Stomach (tissue), 9 donors: Measurements from ENCODE around the gene MANBA. TPM values are rescaled to one million over a fixed set of nuclear protein-coding genes. Genes with fewer than 3 reads are reported as not detected.
A peak's percentile ranks its signal among the peaks of the same experiment; 100 is the strongest.

ENCODE experiments used
- DNase-seq, 2 donors: peaks; one replicate each; pipeline versions ENCODE4 v3.0.0 to v3.0.0-alpha.2; 2013 to 2019
- H3K27ac ChIP-seq, 5 donors: fragments of 200-600 bp in 4 of 5; sonication (generic) in 4 of 5; one replicate each; pipeline ENCODE4 v1.5.1; 2013 to 2019; ENCODE audit warnings: mild to moderate bottlenecking in 1 of 5, moderate library complexity in 1 of 5
- H3K27me3 ChIP-seq, 3 donors: fragments of 200-600 bp; sonication (generic); one replicate each; pipeline ENCODE4 v1.5.1; 2017 to 2019; ENCODE audit warnings: mixed run types in 1 of 3
- H3K36me3 ChIP-seq, 4 donors: fragments of 200-600 bp; sonication (generic); 1 replicate in 3 of 4; 2 replicates in 1 of 4; pipeline ENCODE4 v1.5.1; 2016 to 2019
- H3K4me1 ChIP-seq, 4 donors: fragments of 200-600 bp; sonication (generic); one replicate each; pipeline ENCODE4 v1.5.1; 2016 to 2019
- H3K4me3 ChIP-seq, 4 donors: fragments of 200-600 bp; sonication (generic) in 3 of 4; one replicate each; pipeline ENCODE4 v1.5.1; 2016 to 2019; ENCODE audit warnings: mild to moderate bottlenecking in 1 of 4
- H3K9me3 ChIP-seq, 4 donors: fragments of 200-600 bp; sonication (generic); one replicate each; pipeline ENCODE4 v1.5.1; 2016 to 2019
- EP300 ChIP-seq: sonication (generic); formaldehyde crosslinking; IDR thresholded peaks from one replicate; pipeline ENCODE4 v1.6.1; 2017; ENCODE audit warnings: antibody characterized with exemption
- POLR2A ChIP-seq, 4 donors: fragments of 450-650 bp; IDR thresholded peaks; one replicate each; pipeline ENCODE4 v1.6.1; 2016; ENCODE audit warnings: antibody characterized with exemption in 4 of 4, control low read depth in 2 of 4, mild to moderate bottlenecking in 1 of 4, moderate library complexity in 1 of 4
- POLR2AphosphoS5 ChIP-seq, 3 donors: sonication (generic); formaldehyde crosslinking; IDR thresholded peaks; one replicate each; pipeline ENCODE4 v1.6.1; 2016; ENCODE audit warnings: antibody characterized with exemption in 3 of 3
- WGBS, 5 donors: extraction: QIAGEN DNeasy Blood & Tissue Kit in 3 of 5; methylation state at CpG; one replicate each; pipeline versions ENCODE4 v1.1.5 to v1.1.7; 2013 to 2018; 5-methylcytosine and 5-hydroxymethylcytosine counted together
- intact Hi-C: fragments of 100-400 bp; cut with DNase I; formaldehyde crosslinking; loops from one replicate; pipeline ENCODE4 v1.15.1; 2023; ENCODE audit warnings: low total_unique reads
- polyA plus RNA-seq, 3 donors: library from polyadenylated mRNA; stranded (reverse); fragments of 200-250 nt; gene quantifications; one replicate each; pipeline ENCODE4 v1.2.3, GENCODE V29; 2013
- total RNA-seq, 5 donors: library from RNA; depleted of rRNA; stranded (reverse); fragments of >200 nt; gene quantifications; one replicate each; pipeline versions ENCODE4 v1.1.0 to v1.2.3, GENCODE V29; 2014 to 2016
- TF ChIP-seq, protein P1 (sequence below), 7 experiments: fragments of 450-650 bp in 4 of 7; fragments of 200-600 bp in 3 of 7; sonication (generic) in 3 of 7; IDR thresholded peaks; one replicate each; pipeline ENCODE4 v1.5.1; 2016 to 2019; ENCODE audit warnings: antibody characterized with exemption in 7 of 7, control low read depth in 2 of 7, mild to moderate bottlenecking in 1 of 7
- donor health status: healthy with polysubstance abuse.
- donor health status: Bipolar disorder and iron deficiency.
- donor health status: healthy.

MANBA gene
- total and polyA plus RNA-seq, 8 donors, result 8.4 to 69.4 (median 24.0) TPM

DNA sequence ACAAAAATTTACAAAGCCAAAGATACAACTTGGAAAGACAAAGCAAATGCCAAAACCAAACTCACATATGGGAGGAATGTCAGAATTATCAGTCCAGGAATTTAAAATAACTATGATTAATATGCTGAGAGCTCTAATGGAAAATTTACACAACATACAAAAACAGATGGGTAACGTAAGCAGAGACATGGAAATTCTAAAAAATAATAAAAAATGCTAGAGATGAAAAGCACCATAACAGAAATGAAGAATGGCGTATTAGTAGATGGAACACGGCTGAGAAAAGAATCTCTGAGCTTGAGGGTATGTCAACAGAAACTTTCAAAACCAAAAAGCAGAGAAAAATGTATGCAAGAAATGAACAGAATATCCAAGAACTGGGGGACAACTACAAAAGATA, 4.1 kb upstream of the MANBA start:
- H3K4me1 ChIP-seq, result peaks cover 5 to 14% (median 9%) of the 10 kb centered on the region in 4 donors
- no peak for DNase-seq
- intact Hi-C loops, result no loop called here
- H3K9me3 ChIP-seq, result no peaks in the 10 kb centered on the region
- no peak overlapping the region for H3K27ac ChIP-seq
- no peak for TF ChIP-seq EP300
- TF ChIP-seq POLR2AphosphoS5 (IDR thresholded peaks at IDR 0.05), result no peak
- TF ChIP-seq POLR2A (IDR thresholded peaks at IDR 0.05), result no peak
- TF ChIP-seq, protein P1, sequence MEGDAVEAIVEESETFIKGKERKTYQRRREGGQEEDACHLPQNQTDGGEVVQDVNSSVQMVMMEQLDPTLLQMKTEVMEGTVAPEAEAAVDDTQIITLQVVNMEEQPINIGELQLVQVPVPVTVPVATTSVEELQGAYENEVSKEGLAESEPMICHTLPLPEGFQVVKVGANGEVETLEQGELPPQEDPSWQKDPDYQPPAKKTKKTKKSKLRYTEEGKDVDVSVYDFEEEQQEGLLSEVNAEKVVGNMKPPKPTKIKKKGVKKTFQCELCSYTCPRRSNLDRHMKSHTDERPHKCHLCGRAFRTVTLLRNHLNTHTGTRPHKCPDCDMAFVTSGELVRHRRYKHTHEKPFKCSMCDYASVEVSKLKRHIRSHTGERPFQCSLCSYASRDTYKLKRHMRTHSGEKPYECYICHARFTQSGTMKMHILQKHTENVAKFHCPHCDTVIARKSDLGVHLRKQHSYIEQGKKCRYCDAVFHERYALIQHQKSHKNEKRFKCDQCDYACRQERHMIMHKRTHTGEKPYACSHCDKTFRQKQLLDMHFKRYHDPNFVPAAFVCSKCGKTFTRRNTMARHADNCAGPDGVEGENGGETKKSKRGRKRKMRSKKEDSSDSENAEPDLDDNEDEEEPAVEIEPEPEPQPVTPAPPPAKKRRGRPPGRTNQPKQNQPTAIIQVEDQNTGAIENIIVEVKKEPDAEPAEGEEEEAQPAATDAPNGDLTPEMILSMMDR (IDR thresholded peaks at IDR 0.05), result no peak
- WGBS, 5 donors, result 92 to 95% (median 94%) methylated on average over 3 of the region's 3 CpGs
- no peak overlapping the region for H3K4me3 ChIP-seq
- no peaks in the 10 kb centered on the region for H3K27me3 ChIP-seq
- no peaks in the 10 kb centered on the region for H3K36me3 ChIP-seq

DNA sequence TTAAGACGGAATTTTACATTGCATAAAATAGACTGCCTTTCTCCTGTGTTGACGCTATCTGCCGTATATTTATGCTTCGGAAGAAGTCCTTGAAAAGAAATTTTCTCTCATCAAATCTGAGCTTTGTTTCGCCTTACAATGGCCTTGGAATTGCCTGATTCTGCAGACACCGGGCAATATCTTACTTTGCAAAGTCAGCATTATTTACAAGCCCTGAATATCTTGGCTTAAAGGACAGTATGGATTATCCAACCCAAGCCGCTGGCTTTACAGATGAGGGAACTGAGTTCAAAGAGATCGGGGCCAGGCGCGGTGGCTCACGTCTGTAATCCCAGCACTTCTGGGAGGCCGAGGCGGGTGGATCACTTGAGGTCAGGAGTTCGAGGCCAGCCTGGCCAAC, 1.1 kb upstream of the MANBA start:
- Histone ChIP-seq H3K27me3 (no peaks in the 10 kb centered on the region), H3K4me1 (peaks cover 13 to 44% (median 26%) of the 10 kb centered on the region in 4 donors), H3K27ac (peak overlapping the region in 1 of 5 donors; percentile 89), H3K9me3 (no peaks in the 10 kb centered on the region), H3K36me3 (no peaks in the 10 kb centered on the region), H3K4me3 (peak overlapping the region in 3 of 4 donors; percentile 83 to 93 (median 86))
- WGBS, 5 donors, result 64 to 79% (median 69%) methylated on average over 14 of the region's 14 CpGs
- intact Hi-C loops, result no loop called here
- TF ChIP-seq EP300, result no peak
- TF ChIP-seq POLR2A (IDR thresholded peaks at IDR 0.05), result no peak
- TF ChIP-seq POLR2AphosphoS5 (IDR thresholded peaks at IDR 0.05), result no peak
- TF ChIP-seq, protein P1 (IDR thresholded peaks at IDR 0.05), result no peak
- no peak for DNase-seq

DNA sequence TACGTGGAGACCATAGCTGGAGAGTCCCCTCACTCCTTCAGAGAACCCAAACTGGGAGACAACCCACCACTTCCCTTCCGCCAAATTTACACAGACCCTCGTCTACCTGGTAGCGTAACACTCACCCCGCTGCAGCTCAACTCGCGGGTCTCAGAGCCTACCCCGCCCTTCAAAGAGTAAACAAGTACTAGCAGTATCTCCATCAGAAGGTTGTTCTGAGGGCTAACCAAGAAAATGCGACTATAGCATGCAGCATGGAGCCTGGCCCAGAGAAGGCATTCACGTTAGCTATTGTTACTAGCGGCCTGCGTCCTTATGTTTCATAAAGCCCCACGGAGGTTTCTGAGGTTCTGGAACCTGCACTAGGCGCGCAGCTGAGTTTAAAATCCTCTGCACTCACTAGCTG, 531 bp upstream of the MANBA start:
- DNase-seq, result no peak
- peak overlapping the region; percentile 83 to 94 (median 90) for H3K4me3 ChIP-seq
- H3K27ac ChIP-seq, result peak overlapping the region; percentile 84 to 91 (median 89)
- H3K36me3 ChIP-seq, result no peaks in the 10 kb centered on the region
- H3K9me3 ChIP-seq, result no peaks in the 10 kb centered on the region
- TF ChIP-seq POLR2A (IDR thresholded peaks at IDR 0.05) (no peak), POLR2AphosphoS5 (IDR thresholded peaks at IDR 0.05) (no peak), EP300 (no peak)
- TF ChIP-seq, protein P1 (IDR thresholded peaks at IDR 0.05), result no peak
- 1 to 3% (median 2%) methylated on average over 14 to 15 of the region's 15 CpGs for WGBS, 5 donors
- no peaks in the 10 kb centered on the region for H3K27me3 ChIP-seq
- intact Hi-C loops, result no loop called here
- peaks cover 13 to 46% (median 27%) of the 10 kb centered on the region in 4 donors for H3K4me1 ChIP-seq

DNA sequence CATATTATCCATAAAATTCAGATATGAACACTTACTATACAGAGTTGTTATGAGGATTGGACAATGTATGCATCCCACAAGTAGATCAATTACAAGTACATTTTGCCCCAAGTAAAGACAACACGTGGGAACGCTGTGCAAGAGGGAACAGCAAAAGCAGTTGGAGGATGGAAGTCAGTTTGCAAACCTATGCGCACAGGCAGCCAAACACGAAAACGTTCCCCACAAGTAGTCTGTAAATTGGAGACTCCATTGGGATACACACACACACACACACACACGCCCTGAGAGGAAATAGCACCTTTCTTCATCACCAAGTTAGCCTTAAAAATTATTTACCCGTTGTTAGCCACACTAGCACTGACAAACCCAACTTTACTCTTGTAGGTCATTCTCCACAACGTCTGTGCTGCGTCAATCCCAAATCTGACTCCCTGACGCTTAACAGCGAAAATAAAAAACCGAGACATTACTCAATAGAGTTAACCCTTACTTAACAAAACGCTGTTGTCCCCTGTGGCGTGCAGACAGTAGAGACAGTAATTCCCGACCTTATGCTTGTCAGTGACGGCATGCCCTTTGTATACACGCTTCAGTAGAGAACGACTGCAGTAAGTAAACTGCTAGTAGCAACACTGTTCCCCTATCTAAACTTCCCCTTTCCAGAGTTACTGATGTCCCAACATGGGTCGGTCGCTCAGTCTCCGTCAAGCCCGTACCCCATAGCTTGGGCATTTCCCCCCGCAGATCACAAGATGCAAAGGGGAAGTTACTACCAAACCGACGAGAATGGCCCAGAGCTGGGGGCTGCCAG, 730 bp downstream of the MANBA start:
- intact Hi-C loops, result no loop called here
- H3K9me3 ChIP-seq, result no peaks in the 10 kb centered on the region
- DNase-seq, result peak in 1 of 2 donors; percentile 27
- H3K27me3 ChIP-seq, result no peaks in the 10 kb centered on the region
- H3K4me1 ChIP-seq, result peaks cover 13 to 46% (median 27%) of the 10 kb centered on the region in 4 donors
- TF ChIP-seq, protein P1 (IDR thresholded peaks at IDR 0.05), result no peak
- TF ChIP-seq POLR2AphosphoS5 (IDR thresholded peaks at IDR 0.05) (peak in 1 of 3 donors; percentile 6), POLR2A (IDR thresholded peaks at IDR 0.05) (no peak), EP300 (no peak)
- peak overlapping the region; percentile 83 to 94 (median 90) for H3K4me3 ChIP-seq
- 2 to 4% (median 3%) methylated on average over 25 of the region's 25 CpGs for WGBS, 5 donors
- no peaks in the 10 kb centered on the region for H3K36me3 ChIP-seq
- peak overlapping the region; percentile 84 to 91 (median 89) for H3K27ac ChIP-seq
